Adipocyte (in vitro differentiated cells): ENCODE measurements around the gene STXBP3.

Experiments used
- DNase-seq: peaks from one replicate; pipeline ENCODE4 v3.0.0-alpha.2; 2015; ENCODE audit warnings: low read depth
- H3K27me3 ChIP-seq: replicated peaks from 2 replicates; pipeline ENCODE4 v1.7.0; 2013; ENCODE audit warnings: mild to moderate bottlenecking, low read length, moderate library complexity; ENCODE audit not compliant: control insufficient read depth, insufficient read depth
- H3K36me3 ChIP-seq: 2 replicates; pipeline ENCODE4 v1.7.0; 2013; ENCODE audit warnings: low read length, mild to moderate bottlenecking, moderate library complexity; ENCODE audit not compliant: control insufficient read depth, insufficient read depth, severe bottlenecking
- H3K4me1 ChIP-seq: 2 replicates; pipeline ENCODE4 v1.7.0; 2013; ENCODE audit warnings: mild to moderate bottlenecking, low read length, moderate library complexity; ENCODE audit not compliant: control insufficient read depth, insufficient read depth
- H3K4me3 ChIP-seq: 2 replicates; pipeline ENCODE4 v1.7.0; 2013; ENCODE audit warnings: mild to moderate bottlenecking, low read length, moderate library complexity
- H3K9ac ChIP-seq: 2 replicates; pipeline ENCODE4 v1.7.0; 2013; ENCODE audit warnings: mild to moderate bottlenecking, low read length, moderate library complexity
- H3K9me3 ChIP-seq: 2 replicates; pipeline ENCODE4 v1.7.0; 2013; ENCODE audit warnings: mild to moderate bottlenecking, low read length, moderate library complexity; ENCODE audit not compliant: control insufficient read depth

The STXBP3 gene

DNA sequence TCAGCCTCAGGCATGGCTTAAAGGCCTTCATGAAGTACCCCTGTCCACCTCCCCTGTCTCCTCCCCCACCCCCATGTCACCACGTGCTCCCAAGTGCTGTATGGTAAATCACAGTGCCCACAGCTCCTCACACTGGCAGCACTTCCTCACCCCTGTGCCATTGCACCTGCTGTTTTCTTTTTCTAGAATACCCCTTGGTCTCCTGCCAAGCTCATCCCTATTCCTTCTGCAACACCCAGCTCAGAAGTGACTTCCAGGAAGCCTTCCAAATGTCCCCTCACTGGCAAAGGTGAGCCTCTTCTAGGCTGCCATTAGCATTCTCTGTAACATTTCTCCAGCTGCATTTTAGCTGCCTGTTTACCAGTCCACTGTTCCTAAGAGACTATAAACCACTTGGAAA lies 101.0 kb downstream of the STXBP3 start:
- Histone ChIP-seq H3K36me3 (no peaks in the 10 kb centered on the region), H3K9ac (no peak overlapping the region), H3K27me3 (no peaks in the 10 kb centered on the region), H3K4me1 (peaks cover 17% of the 10 kb centered on the region), H3K9me3 (no peaks in the 10 kb centered on the region), H3K4me3 (no peak overlapping the region)
- no peak for DNase-seq

DNA sequence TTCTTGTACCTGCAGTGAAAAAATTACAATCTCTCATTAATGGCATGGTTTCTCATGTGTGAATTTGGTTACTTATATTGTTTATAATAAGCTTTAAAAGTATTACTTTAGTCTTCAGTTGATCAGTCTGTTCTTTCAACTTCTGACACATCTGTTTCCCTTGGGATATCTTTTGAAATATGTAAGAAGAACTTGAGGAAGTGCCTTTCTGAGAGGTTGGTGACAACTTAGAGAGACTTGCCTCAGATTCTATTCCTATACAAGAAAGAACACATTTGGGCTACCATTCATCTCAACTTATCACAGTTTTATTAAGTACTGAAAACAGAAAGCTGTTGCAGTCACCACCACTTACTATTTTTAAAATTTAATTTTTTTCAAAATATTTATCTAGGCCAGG lies 102.3 kb downstream of the STXBP3 start:
- Histone ChIP-seq H3K9me3 (no peaks in the 10 kb centered on the region), H3K9ac (no peak overlapping the region), H3K4me3 (no peak overlapping the region), H3K27me3 (no peaks in the 10 kb centered on the region), H3K4me1 (peaks cover 20% of the 10 kb centered on the region), H3K36me3 (no peaks in the 10 kb centered on the region)
- no peak for DNase-seq

DNA sequence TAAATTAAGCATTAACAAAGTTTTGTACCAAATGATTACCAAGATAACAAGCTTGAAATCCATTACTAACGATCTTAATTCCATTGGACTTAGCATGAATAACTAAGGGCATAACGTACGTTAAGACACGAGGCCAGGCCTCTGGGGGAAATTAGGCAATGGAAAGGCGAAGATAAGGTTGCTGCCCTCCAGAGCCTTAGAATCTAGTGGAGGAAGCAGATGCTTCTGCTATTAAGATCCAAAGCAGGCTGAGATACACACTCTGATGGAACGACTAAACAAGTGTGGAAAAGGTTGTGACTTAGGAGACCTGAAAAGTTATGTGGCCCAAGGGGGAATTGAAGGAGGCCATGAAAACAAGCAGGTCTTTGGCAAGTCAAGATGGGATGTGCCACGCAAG lies 104.5 kb downstream of the STXBP3 start:
- no peak for DNase-seq
- Histone ChIP-seq H3K27me3 (no peaks in the 10 kb centered on the region), H3K4me3 (no peak overlapping the region), H3K9ac (no peak overlapping the region), H3K4me1 (peaks cover 20% of the 10 kb centered on the region), H3K36me3 (no peaks in the 10 kb centered on the region), H3K9me3 (no peaks in the 10 kb centered on the region)

DNA sequence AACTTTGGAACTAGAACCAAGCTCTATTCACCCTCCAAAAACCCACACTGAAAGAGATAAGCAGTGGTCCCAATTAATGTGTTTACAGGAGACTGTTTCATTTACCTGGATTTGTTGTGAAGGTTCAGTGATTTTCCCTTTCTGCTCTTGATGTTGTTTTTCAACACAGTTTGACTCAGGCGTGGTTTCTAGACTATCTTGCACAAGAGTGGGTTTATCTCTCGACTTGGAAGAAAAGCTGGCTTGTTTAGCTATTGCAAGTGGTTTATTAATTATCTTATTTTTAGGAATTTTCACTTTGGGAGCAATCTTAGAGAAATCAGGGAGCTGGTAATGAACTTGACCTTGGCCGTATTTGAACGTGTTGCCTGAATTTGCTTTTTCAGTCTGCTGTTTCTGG lies 105.1 kb downstream of the STXBP3 start:
- Histone ChIP-seq H3K9ac (no peak overlapping the region), H3K27me3 (no peaks in the 10 kb centered on the region), H3K9me3 (no peaks in the 10 kb centered on the region), H3K4me1 (peaks cover 20% of the 10 kb centered on the region), H3K4me3 (peak overlapping the region; percentile 55), H3K36me3 (no peaks in the 10 kb centered on the region)
- no peak for DNase-seq

DNA sequence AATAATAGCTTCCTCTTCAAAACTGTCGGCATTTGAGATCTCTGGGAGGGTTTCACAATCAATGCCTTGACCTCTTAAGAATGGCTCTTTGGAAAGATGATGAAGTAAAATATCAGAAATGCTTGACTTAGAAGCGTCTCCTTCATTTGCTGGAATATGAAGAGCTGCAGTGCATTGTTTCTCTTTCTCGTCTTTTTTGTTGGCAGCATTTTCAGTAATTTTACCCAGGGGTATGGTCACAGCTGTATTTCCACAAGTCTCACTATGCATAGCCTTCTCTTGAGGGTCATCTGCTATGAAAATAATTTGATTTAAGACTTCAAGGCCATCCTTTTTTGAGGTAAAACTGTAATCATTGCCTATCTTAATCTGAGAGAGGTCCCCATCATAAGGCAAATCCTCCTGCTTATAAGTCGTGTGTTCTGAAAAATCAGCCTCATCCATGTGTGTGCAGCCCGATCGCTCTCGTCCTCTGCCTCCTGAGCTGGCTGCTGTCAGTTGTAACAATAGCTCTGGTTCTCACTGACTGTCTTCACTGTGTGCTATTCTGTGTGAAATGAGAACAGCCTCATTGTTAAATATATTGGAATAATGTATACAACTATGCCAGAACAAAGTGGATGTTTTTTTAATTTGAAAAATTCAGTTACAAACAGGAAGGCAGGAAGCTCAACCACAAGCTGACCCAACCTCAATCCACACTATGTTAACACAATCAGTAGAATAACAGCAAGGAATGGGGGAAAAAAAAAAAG lies 105.9 kb downstream of the STXBP3 start:
- H3K9ac ChIP-seq = peak overlapping the region; percentile 32
- H3K4me3 ChIP-seq = peak overlapping the region; percentile 55
- H3K36me3 ChIP-seq = no peaks in the 10 kb centered on the region
- no peaks in the 10 kb centered on the region for H3K27me3 ChIP-seq
- H3K9me3 ChIP-seq = no peaks in the 10 kb centered on the region
- H3K4me1 ChIP-seq = peaks cover 20% of the 10 kb centered on the region
- DNase-seq = peak; percentile 43

DNA sequence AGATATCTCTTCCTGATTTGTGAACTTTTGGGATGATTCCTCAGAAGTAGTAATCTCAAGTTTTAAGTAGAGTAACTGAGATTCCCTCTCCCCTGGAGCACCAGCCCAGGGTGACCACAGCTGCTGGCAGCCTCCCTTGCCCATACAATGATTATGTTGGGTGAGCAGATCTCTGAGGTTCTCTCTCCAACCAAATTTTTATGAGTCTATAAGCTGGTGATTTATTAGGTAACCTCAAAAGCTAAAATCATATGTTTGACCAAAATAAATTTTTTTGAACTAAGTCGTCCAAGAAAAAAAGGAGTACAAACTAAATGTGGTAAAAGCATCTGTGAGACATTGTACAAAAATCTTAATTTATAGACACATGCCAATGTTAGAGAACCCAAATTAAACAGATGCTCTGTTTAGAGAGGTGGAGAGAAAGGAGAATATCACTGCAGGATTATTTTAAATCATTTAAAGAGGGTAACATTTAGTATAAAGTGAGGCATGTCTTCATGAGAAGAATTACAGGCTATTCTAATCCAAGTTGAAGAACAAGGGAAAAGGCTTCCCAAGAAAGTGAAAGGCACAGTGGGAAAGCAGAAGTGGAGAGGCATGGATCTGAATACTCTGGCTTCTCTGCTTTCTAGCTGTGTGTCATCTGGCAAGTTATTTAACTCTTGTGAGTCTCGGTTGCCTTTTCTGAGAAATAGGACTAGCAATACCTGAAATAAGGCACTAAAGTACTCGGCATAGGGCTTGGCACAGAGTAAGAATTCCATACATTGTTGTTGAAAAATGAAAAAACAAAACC lies 107.9 kb downstream of the STXBP3 start:
- H3K4me1 ChIP-seq = peaks cover 16% of the 10 kb centered on the region
- no peaks in the 10 kb centered on the region for H3K27me3 ChIP-seq
- no peaks in the 10 kb centered on the region for H3K36me3 ChIP-seq
- no peak overlapping the region for H3K4me3 ChIP-seq
- H3K9ac ChIP-seq = no peak overlapping the region
- H3K9me3 ChIP-seq = no peaks in the 10 kb centered on the region
- DNase-seq = peak; percentile 27

DNA sequence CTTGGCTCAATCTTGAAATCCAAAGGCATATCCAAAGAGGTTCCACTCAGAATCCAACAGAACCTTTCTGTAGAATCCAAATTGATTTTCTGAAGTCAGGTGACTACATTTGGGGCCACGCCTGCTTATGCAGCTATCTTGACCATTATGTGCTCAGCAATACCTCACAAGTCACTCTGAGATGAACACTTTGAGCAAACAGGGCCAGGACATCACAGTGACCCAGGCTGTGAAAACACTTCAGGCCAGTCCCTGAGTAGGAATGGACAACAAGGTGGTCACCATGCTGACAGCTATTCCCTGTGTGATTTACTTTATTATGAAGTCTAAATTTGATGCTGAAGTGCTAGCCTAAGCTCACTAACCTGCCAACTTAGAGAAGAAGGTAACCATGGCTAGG lies 110.5 kb downstream of the STXBP3 start, which contains the start of gene AKNAD1:
Gene AKNAD1 (minus strand): TSS at position 101 of the 400 bp plus-strand sequence. CDS start 4,430 bp downstream, outside the sequence.
- Histone ChIP-seq H3K36me3 (no peaks in the 10 kb centered on the region), H3K4me1 (peaks cover 9% of the 10 kb centered on the region), H3K27me3 (no peaks in the 10 kb centered on the region), H3K9me3 (no peaks in the 10 kb centered on the region), H3K9ac (no peak within 1 kb of the TSS), H3K4me3 (no peak within 1 kb of the TSS)
- no peak for DNase-seq

DNA sequence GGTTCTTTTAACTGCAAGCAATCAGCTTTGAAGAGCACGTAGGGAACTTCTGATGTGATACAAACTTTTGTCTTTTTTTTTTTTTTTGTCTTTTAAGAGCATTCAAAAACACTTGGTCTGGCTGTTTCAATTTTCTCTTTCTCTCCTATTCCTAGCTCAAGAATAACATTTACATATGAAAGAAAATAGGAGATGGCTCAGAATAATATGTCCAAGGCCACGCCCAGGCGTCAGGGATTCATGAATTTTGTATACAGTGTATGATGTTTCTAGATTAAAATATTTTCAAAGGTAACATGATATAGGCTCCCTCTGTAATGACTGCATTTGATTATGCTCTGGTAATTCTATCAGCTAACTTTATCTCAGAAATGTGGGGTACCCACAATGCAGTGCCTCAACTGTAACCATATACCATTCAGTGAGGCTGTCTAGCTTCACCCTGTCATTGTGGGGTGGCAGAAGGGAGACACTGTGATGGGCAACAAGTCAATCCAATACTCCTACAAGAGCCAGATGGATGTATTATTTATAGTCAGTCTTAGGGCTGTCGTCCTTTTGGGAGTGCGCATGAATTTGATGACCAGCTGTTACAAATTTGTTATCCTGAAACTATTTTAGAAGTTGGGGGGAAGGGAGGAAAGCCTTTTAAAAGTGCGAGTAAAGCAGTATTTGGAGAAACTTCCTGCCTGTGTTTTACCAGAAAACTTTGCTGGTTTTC lies 111.9 kb downstream of the STXBP3 start:
- Histone ChIP-seq H3K4me1 (no peaks in the 10 kb centered on the region), H3K9me3 (no peaks in the 10 kb centered on the region), H3K9ac (no peak overlapping the region), H3K27me3 (no peaks in the 10 kb centered on the region), H3K36me3 (no peaks in the 10 kb centered on the region), H3K4me3 (no peak overlapping the region)
- no peak for DNase-seq
